Karpas-422 (cell line): ENCODE data around the gene COX7A1. TPM values are rescaled to one million over a fixed set of nuclear protein-coding genes. Genes with fewer than 3 reads are reported as not detected.
"Not testable (repeated sequence)": the region's sequence is repeated elsewhere in the genome, so short reads cannot be mapped to it uniquely, and the experiment has no call there.

Experiments
- DNase-seq: peaks from one replicate; pipeline ENCODE4 v3.0.0-alpha.2; 2015
- H2AFZ ChIP-seq: fragments of 200-600 bp; sonication (generic); 2 replicates; pipeline ENCODE4 v1.6.1; 2014; ENCODE audit warnings: antibody characterized with exemption, low read length, mixed read lengths
- H3K27ac ChIP-seq: fragments of 200-600 bp; sonication (generic); 2 replicates; pipeline ENCODE4 v1.5.1; 2014; ENCODE audit warnings: mild to moderate bottlenecking, low read length, moderate library complexity
- H3K27me3 ChIP-seq: fragments of 200-600 bp; sonication (generic); 2 replicates; pipeline ENCODE4 v1.6.1; 2014; ENCODE audit warnings: low read length, mixed read lengths
- H3K36me3 ChIP-seq: fragments of 200-600 bp; sonication (generic); 2 replicates; pipeline ENCODE4 v1.6.1; 2014; ENCODE audit warnings: low read length, mixed read lengths; ENCODE audit not compliant: insufficient read depth
- H3K4me1 ChIP-seq: fragments of 200-600 bp; sonication (generic); 2 replicates; pipeline ENCODE4 v1.6.1; 2014; ENCODE audit warnings: mild to moderate bottlenecking, low read length, mixed read lengths
- H3K4me2 ChIP-seq: fragments of 200-600 bp; sonication (generic); 2 replicates; pipeline ENCODE4 v1.6.1; 2014; ENCODE audit warnings: low read length, low read depth, mild to moderate bottlenecking; ENCODE audit not compliant: poor library complexity, severe bottlenecking
- H3K4me3 ChIP-seq: fragments of 200-600 bp; sonication (generic); 2 replicates; pipeline ENCODE4 v1.5.1; 2014; ENCODE audit warnings: mild to moderate bottlenecking, antibody characterized with exemption, low read length, mixed read lengths
- H3K79me2 ChIP-seq: fragments of 200-600 bp; sonication (generic); 2 replicates; pipeline ENCODE4 v1.6.1; 2014; ENCODE audit warnings: mild to moderate bottlenecking, low read length, mixed read lengths
- H3K9ac ChIP-seq: fragments of 200-600 bp; sonication (generic); 2 replicates; pipeline ENCODE4 v1.6.0; 2014; ENCODE audit warnings: low read length
- H3K9me2 ChIP-seq: fragments of 200-600 bp; sonication (generic), shearing (Covaris generic); replicated peaks from 2 replicates; pipeline ENCODE4 v1.6.0; 2014; ENCODE audit warnings: mild to moderate bottlenecking, low read length, moderate library complexity; ENCODE audit not compliant: insufficient read depth
- H3K9me3 ChIP-seq: fragments of 300-700, 200-600 bp; sonication (generic); 2 replicates; pipeline ENCODE4 v1.6.1; 2014; ENCODE audit warnings: low read length, mixed read lengths
- H4K20me1 ChIP-seq: fragments of 200-600 bp; sonication (generic); 2 replicates; pipeline ENCODE4 v1.6.1; 2014; ENCODE audit warnings: mild to moderate bottlenecking, antibody characterized with exemption, low read length, low read depth; ENCODE audit not compliant: insufficient read depth
- total RNA-seq: library from RNA; depleted of rRNA; stranded (reverse); fragments of >200 nt; shearing (Covaris generic); gene quantifications from 2 replicates; pipeline ENCODE4 v1.2.3, GENCODE V29; 2014; ENCODE audit warnings: low replicate concordance

Gene COX7A1
- total RNA-seq, 1 experiment from 2014 or later, result not detected

GRCh38 chr19:36173846-36174245 lies 21.6 kb upstream of the COX7A1 start:
- not testable (repeated sequence) for H2AFZ ChIP-seq, H3K4me2 ChIP-seq, H3K36me3 ChIP-seq, H3K27me3 ChIP-seq, H3K79me2 ChIP-seq, H3K9me3 ChIP-seq, DNase-seq, H3K27ac ChIP-seq, H3K9me2 ChIP-seq, H3K9ac ChIP-seq, H3K4me1 ChIP-seq, H3K4me3 ChIP-seq, H4K20me1 ChIP-seq

GRCh38 chr19:36172852-36173251 lies 20.6 kb upstream of the COX7A1 start:
- Histone ChIP-seq H3K4me1 (peaks cover 3% of the 10 kb centered on the region), H3K79me2 (no peaks in the 10 kb centered on the region), H3K4me3 (no peak overlapping the region), H3K9me3 (no peaks in the 10 kb centered on the region), H3K27me3 (no peaks in the 10 kb centered on the region), H3K9me2 (no peaks in the 10 kb centered on the region), H4K20me1 (no peaks in the 10 kb centered on the region), H2AFZ (no peak overlapping the region), H3K9ac (no peak overlapping the region), H3K27ac (no peak overlapping the region), H3K36me3 (no peaks in the 10 kb centered on the region), H3K4me2 (no peak overlapping the region)
- DNase-seq, result no peak

- Histone ChIP-seq H3K79me2 (no peaks in the 10 kb centered on the region), H3K4me3 (no peak overlapping the region), H4K20me1 (no peaks in the 10 kb centered on the region), H3K27ac (no peak overlapping the region), H3K9me2 (no peaks in the 10 kb centered on the region), H3K4me1 (peaks cover 3% of the 10 kb centered on the region), H3K27me3 (no peaks in the 10 kb centered on the region), H3K9ac (no peak overlapping the region), H3K4me2 (no peak overlapping the region), H3K9me3 (no peaks in the 10 kb centered on the region), H3K36me3 (no peaks in the 10 kb centered on the region), H2AFZ (no peak overlapping the region)
- peak; percentile 39 for DNase-seq
Observed at GRCh38 chr19:36169084-36169760, 17.0 kb upstream of the COX7A1 start.

GRCh38 chr19:36163813-36164212 lies 11.6 kb upstream of the COX7A1 start:
- H3K27ac ChIP-seq, result no peak overlapping the region
- H3K79me2 ChIP-seq, result no peaks in the 10 kb centered on the region
- H4K20me1 ChIP-seq, result no peaks in the 10 kb centered on the region
- H3K4me2 ChIP-seq, result no peak overlapping the region
- no peaks in the 10 kb centered on the region for H3K36me3 ChIP-seq
- no peak overlapping the region for H2AFZ ChIP-seq
- no peaks in the 10 kb centered on the region for H3K4me1 ChIP-seq
- no peaks in the 10 kb centered on the region for H3K27me3 ChIP-seq
- H3K9me3 ChIP-seq, result no peaks in the 10 kb centered on the region
- H3K9ac ChIP-seq, result no peak overlapping the region
- no peaks in the 10 kb centered on the region for H3K9me2 ChIP-seq
- no peak overlapping the region for H3K4me3 ChIP-seq
- DNase-seq, result no peak

- no peaks in the 10 kb centered on the region for H3K79me2 ChIP-seq
- H3K27me3 ChIP-seq, result no peaks in the 10 kb centered on the region
- H3K36me3 ChIP-seq, result no peaks in the 10 kb centered on the region
- H3K9ac ChIP-seq, result no peak overlapping the region
- no peaks in the 10 kb centered on the region for H4K20me1 ChIP-seq
- no peak for DNase-seq
- no peak overlapping the region for H2AFZ ChIP-seq
- no peak overlapping the region for H3K4me3 ChIP-seq
- no peaks in the 10 kb centered on the region for H3K4me1 ChIP-seq
- H3K27ac ChIP-seq, result no peak overlapping the region
- no peak overlapping the region for H3K4me2 ChIP-seq
- no peaks in the 10 kb centered on the region for H3K9me2 ChIP-seq
- H3K9me3 ChIP-seq, result no peaks in the 10 kb centered on the region
Observed at GRCh38 chr19:36160821-36161596, 8.8 kb upstream of the COX7A1 start.

GRCh38 chr19:36153126-36153525 lies 879 bp upstream of the COX7A1 start:
- Histone ChIP-seq H3K36me3 (no peaks in the 10 kb centered on the region; the same call in 1 of the 2 replicates), H3K27me3 (no peaks in the 10 kb centered on the region), H3K79me2 (no peaks in the 10 kb centered on the region), H2AFZ (no peak overlapping the region), H3K4me3 (no peak overlapping the region), H4K20me1 (no peaks in the 10 kb centered on the region), H3K4me1 (no peaks in the 10 kb centered on the region), H3K4me2 (no peak overlapping the region), H3K9ac (no peak overlapping the region), H3K27ac (no peak overlapping the region), H3K9me2 (no peaks in the 10 kb centered on the region), H3K9me3 (no peaks in the 10 kb centered on the region)
- no peak for DNase-seq

GRCh38 chr19:36152019-36152351 lies 262 bp downstream of the COX7A1 start:
- Histone ChIP-seq H3K9me2 (no peaks in the 10 kb centered on the region), H3K27me3 (no peaks in the 10 kb centered on the region), H3K27ac (no peak overlapping the region), H3K36me3 (no peaks in the 10 kb centered on the region; the same call in 1 of the 2 replicates), H3K4me1 (no peaks in the 10 kb centered on the region), H3K4me2 (no peak overlapping the region), H3K79me2 (no peaks in the 10 kb centered on the region), H2AFZ (no peak overlapping the region), H3K4me3 (no peak overlapping the region), H4K20me1 (no peaks in the 10 kb centered on the region), H3K9ac (no peak overlapping the region), H3K9me3 (no peaks in the 10 kb centered on the region)
- DNase-seq, result no peak

- no peaks in the 10 kb centered on the region for H3K27me3 ChIP-seq
- H3K4me3 ChIP-seq, result no peak overlapping the region
- H3K79me2 ChIP-seq, result no peaks in the 10 kb centered on the region
- no peaks in the 10 kb centered on the region; the same call in 1 of the 2 replicates for H3K36me3 ChIP-seq
- no peaks in the 10 kb centered on the region for H3K4me1 ChIP-seq
- no peak overlapping the region for H2AFZ ChIP-seq
- H3K9me2 ChIP-seq, result no peaks in the 10 kb centered on the region
- H3K27ac ChIP-seq, result no peak overlapping the region
- no peaks in the 10 kb centered on the region for H3K9me3 ChIP-seq
- no peak for DNase-seq
- no peak overlapping the region for H3K4me2 ChIP-seq
- H4K20me1 ChIP-seq, result no peaks in the 10 kb centered on the region
- no peak overlapping the region for H3K9ac ChIP-seq
Observed at GRCh38 chr19:36151144-36152018, 866 bp downstream of the COX7A1 start.
